UCSD-AML1 (cell line): ENCODE data around the gene ATP13A3.
"Not testable (repeated sequence)": the region's sequence is repeated elsewhere in the genome, so short reads cannot be mapped to it uniquely, and the experiment has no call there.

Experiments used
- DNase-seq: peaks from one replicate; lab custom pipeline; 2025; ENCODE audit not compliant: unreplicated experiment; lab: John Stamatoyannopoulos, UW

The ATP13A3 gene

GRCh38 chr3:194486540-194487288 lies at the start of gene ATP13A3:
Gene ATP13A3, minus strand, starts transcription at chr3:194487002. Its CDS starts 24,812 bp downstream, at chr3:194462190.
- peak; percentile 89 for DNase-seq

DNA sequence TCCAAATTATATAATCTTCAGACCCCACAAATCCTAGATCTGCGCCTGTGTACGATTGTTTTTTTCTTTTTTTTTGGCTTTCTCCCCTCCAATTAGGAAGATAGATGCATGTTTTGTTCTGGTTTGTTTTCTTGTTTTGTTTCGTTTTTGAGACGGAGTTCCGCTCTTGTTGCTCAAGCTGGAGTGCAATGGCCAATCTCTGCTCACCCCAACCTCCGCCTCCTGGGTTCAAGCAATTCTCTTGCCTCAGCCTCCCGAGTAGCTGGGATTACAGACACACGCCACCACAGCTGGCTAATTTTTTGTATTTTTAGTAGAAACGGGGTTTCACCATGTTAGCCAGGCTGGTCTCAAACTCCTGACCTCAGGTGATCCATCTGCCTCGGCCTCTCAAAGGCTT lies 48.4 kb upstream of the ATP13A3 start:
- not testable (repeated sequence) for DNase-seq

DNA sequence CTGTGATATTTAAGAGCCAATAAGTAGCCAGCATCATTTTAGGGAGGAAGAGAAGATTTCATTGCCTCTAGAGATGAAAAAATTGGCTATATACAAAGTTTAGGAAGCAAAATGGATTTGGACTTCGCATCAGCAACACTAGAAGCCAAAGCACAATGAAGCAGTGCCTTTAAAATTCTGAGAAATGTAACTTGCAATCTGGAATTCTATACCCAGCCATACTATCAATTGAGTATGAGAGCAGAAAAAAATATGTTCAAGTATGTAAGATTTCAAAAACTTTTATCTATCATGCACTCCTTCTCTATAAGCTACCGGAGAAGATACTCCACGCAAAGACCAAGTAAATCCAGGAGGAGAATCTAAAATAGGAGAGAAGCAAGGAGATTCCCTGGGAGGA lies 47.4 kb upstream of the ATP13A3 start:
- DNase-seq: no peak

GRCh38 chr3:194532591-194532990 lies 45.8 kb upstream of the ATP13A3 start:
- DNase-seq: no peak

GRCh38 chr3:194527726-194528125 lies 40.9 kb upstream of the ATP13A3 start:
- no peak for DNase-seq

DNA sequence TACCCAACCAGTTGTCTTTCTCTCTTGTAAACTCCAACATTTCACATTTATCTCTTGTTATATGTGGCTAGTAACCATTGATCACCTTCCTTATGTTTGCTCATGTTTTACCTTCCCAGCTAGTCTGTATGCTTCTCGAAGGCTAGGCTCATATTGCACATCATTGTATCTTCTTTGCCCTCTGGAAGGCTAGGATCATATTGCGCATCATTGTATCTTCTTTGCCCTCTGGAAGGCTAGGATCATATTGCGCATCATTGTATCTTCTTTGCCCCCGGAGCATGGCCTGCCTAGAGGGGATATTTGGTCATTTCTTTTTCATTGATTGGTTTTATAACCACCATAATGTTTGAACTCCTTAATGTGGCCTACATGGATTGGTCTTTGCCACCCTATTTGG lies 39.4 kb upstream of the ATP13A3 start:
- DNase-seq: no peak

- DNase-seq: no peak
Measured at GRCh38 chr3:194522579-194523046, 35.8 kb upstream of the ATP13A3 start.

DNA sequence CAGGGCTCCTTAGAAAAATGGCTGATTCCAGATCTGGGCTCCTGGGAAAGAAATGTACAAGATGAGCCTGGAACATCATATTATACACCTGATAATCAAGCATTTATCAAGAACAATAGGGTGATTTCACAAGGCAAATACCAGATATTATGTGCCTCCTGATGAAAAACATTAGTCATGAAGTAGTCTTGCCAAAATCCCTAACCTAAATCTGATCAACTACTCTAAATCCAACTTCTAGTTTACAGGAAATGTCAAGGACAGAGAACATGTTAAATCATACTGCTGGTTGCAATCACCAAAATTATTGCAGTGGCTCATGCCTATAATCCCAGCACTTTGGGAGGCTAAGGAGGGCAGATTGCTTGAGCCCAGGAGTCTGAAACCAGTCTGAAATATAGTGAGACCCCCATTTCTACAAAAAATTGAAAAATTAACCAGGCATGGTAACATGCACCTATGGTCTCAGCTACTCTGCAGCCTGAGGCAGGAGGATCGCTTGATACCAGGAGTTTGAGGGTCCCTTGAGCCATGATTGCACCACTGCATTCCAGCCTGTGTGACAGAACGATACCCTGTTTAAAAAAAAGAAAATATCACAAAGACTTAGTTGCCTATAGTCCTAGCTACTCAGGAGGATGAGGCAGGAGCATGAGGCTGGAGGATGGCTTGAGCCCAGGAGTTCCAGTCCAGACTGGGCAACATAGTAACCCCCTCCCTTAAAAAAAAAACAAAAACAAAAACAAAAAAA lies 34.9 kb upstream of the ATP13A3 start:
- no peak for DNase-seq

DNA sequence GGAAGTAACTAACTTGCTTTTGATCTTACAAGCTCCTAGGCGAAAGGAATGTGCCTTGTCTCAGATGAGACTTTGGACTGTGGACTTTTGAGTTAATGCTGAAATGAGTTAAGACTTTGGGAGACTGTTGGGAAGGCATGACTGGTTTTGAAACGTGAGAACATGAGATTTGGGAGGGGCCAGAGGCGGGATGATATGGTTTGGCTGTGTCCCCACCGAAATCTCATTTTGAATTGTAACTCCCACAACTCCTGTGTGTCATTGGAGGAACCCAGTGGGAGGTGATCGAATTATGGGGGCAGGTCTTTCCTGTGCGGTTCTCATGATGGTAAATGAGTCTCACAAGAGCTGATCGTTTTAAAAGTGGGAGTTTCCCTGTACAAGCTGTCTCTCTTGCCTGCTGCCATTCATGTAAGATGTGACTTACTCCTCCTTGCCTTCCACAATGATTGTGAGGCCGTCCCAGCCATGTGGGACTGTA lies 33.9 kb upstream of the ATP13A3 start:
- DNase-seq: not testable (repeated sequence)

DNA sequence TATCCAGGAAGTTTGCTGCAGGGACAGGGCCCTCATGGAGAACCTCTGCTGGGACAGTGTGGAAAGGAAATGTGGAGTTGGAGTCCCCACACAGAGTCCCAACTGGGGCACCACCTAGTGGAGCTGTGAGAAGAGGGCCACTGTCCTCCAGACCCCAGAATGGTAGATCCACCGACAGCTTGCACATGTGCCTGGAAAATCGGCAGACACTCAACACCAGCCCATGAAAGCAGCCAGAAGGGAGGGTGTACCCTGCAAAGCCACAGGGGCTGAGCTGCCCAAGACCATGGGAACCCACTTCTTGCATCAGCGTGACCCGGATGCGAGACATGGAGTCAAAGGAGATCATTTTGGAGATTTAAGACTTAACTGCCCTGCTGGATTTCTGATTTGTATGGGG lies 33.4 kb upstream of the ATP13A3 start:
- not testable (repeated sequence) for DNase-seq

GRCh38 chr3:194518652-194519051 lies 31.9 kb upstream of the ATP13A3 start:
- DNase-seq: no peak

- DNase-seq: no peak
Measured at GRCh38 chr3:194517333-194517732, 30.5 kb upstream of the ATP13A3 start.

DNA sequence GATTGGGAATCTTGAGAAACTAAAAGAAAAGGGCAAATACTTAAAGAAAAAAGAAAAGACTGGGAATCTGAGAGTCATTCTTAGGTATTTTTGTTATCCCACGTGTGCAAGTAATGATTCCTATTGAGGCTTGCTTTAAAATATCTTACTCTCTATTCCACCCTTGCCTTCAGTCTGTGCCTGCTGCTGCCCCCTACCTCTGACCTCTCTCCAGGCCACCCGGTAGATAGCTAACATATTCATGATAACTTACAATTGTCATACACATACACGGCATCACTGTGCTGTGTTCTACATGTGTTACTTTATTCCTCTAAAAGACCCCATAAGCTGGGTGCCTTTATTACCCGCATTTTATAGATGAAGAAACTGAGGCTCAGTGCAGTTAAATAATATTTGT lies 27.8 kb upstream of the ATP13A3 start:
- DNase-seq: no peak

DNA sequence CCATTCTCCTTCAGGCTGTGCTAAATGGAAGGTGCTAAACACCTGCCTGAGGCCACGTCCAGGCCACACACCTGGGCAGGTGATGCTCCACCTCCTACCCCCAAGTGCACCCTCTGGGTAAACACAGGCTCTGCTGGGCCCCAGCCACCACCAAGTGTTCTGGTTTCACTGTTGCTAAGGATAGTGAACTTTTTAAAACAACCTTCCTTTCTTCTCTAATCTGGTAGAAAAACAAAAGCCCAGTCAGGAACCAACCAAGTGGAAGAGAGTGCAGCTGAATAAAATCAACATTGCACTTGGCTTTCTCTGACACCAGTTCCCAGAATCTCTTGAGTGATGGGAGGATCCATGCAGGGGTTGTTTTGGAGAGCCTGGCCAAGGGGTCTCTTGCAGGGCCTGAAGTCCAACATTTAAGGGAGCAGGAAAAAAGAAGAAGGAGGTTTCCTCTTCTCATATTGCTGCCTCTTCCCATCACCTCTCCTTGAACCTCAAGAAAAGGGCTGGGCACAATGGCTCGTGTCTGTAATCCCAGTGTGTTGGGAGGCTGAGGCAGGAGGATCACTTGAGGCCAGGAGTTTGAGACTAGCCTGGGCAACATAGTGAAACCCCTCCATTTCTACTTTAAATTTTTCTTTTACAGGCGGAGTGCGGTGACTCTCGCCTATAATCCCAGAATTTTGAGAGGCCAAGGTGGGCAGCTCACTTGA lies 26.2 kb upstream of the ATP13A3 start:
- no peak for DNase-seq

- no peak for DNase-seq
Measured at GRCh38 chr3:194508491-194509453, 22.0 kb upstream of the ATP13A3 start.

GRCh38 chr3:194507571-194507970 lies 20.8 kb upstream of the ATP13A3 start:
- DNase-seq: no peak

DNA sequence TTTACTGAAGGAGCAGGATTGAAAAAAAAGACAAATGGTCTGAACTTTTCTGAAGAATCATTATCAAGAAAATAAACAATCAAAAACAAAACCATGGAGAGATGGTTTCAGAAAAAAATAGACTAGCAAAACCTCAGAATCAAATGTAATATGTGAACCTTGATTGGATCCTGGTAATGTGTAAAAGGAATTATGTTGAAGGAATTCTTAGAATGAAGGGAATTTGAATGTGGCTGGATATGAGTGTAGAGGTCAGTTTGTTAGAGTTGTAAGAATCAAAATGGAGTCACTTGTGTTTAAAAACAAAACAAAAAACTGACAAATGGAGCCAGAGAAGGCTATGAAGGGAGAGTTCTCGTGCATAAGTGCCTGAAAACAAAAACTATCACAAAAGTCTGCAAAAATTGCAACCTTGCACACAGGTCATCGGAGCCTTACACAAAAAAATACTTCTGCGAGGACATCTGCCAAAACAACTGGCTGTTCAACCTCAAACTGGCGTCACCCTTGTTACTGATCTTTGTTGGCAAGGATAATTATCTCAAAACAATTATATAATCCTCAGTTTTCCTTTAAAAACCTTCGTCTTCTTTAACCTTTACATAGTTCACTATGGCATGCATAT lies 19.1 kb upstream of the ATP13A3 start:
- DNase-seq: no peak

GRCh38 chr3:194504861-194505260 lies 18.1 kb upstream of the ATP13A3 start:
- DNase-seq: no peak

DNA sequence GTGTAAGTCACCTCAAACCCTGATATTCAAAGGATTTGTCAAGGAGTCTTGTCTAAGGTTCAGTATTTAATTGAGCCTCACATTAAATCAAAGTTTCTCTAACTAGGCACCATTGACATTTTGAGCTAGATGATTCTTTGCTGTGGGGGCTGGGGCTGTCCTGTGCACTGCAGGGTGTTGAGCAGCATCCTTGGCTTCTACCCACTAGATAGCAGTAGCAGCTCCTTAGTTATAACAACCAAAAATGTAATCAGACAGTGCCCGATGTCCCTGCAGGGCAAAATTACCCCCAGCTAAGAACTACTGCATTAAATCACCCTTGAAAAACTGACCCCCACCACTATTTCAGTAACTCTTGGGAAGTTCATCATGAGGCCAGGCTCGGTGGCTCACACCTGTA lies 17.3 kb upstream of the ATP13A3 start:
- DNase-seq: no peak

GRCh38 chr3:194503081-194503531 lies 16.3 kb upstream of the ATP13A3 start:
- DNase-seq: no peak
